LHCN-M2 (cell line): ENCODE measurements around the gene DHX9. TPM values are rescaled to one million over a fixed set of nuclear protein-coding genes. Genes with fewer than 3 reads are reported as not detected.
A peak's percentile ranks its signal among the peaks of the same experiment; 100 is the strongest.

Experiments used
- DNase-seq: peaks from one replicate; pipeline ENCODE4 v3.0.0-alpha.2; 2012; ENCODE audit warnings: low read depth
- polyA plus RNA-seq: library from polyadenylated mRNA; unstranded; fragments of >200 nt; gene quantifications from one replicate; pipeline ENCODE4 v1.2.1, GENCODE V29; 2012; ENCODE audit warnings: missing spikeins
- total RNA-seq: library from RNA; depleted of rRNA; stranded (reverse); fragments of >200 nt; gene quantifications from 2 replicates; pipeline ENCODE4 v1.2.3, GENCODE V29; 2014; rRNA removed

The DHX9 gene
- total RNA-seq = 152 and 166 TPM in 2 replicates
- polyA plus RNA-seq = 76.2 TPM

DNA sequence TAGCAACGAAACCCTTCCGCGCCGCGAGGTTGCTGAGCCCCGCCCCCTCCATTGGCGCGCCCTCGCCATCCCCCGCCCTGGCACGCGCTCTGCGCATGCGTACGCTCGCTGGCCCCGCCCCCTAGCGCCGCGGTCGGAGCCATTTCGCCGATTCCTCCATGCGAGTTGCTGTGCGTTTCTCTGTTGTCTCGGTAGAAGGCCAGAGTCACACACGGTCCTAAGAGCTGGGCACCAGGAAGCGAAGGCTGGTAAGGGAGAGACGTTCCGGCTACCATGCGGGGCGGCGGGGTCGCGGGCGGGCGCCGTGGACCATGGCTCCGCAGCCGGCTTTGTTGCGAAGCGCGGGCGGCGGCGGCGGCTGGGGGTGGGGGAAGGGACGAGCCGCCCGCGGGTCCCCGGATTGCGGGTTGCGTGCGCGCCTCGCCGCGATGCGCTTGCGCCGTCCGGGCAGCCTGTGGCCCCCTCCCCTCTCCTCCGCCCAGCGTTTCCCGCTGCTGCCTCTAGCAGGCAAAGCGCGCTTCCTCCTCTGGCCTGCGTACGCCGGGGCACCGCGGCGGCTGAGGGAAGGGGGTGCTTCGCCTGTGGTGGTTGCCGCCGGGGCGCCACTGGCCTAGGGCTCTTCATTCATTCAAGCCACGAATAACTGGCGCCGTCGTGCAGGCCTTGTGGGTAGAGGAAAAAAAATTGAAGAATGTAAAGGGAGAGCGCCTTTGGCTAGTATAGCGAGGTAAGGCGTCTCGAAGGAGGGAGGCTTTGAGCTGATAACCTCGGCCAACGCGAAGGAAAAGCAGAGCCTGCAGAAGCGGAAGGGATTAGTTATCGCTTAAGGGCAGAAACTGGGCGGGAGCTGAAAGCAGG lies at the start of gene DHX9:
DHX9 (plus strand) TSS at position 139 of the 858 bp plus-strand sequence. CDS start 3,220 bp downstream, outside the sequence.
- DNase-seq = peak; percentile 85

GRCh38 chr1:182791281-182792179 lies 47.6 kb upstream of the DHX9 start:
- DNase-seq = no peak

DNA sequence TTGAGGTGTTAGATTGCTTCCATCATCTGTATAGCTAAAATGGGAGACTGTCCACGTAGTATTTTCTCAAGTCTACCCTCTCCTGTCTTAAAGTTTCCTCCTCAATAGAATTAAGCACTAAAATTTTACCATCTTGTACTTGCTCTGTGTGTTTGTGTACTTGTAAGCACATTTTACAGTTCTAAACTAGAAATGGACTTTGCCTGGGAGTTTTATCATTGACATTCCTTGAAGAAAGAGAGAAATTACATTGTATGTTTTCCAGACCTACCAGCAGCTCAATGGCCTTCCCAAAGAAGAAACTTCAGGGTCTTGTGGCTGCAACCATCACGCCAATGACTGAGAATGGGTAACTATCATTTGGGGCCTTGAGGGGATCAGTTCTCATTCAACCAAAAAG lies 45.1 kb upstream of the DHX9 start:
- no peak for DNase-seq

- DNase-seq = no peak
Observed at GRCh38 chr1:182794676-182795201, 44.4 kb upstream of the DHX9 start.

- DNase-seq = peak; percentile 19
Observed at GRCh38 chr1:182795563-182796228, 43.5 kb upstream of the DHX9 start.

DNA sequence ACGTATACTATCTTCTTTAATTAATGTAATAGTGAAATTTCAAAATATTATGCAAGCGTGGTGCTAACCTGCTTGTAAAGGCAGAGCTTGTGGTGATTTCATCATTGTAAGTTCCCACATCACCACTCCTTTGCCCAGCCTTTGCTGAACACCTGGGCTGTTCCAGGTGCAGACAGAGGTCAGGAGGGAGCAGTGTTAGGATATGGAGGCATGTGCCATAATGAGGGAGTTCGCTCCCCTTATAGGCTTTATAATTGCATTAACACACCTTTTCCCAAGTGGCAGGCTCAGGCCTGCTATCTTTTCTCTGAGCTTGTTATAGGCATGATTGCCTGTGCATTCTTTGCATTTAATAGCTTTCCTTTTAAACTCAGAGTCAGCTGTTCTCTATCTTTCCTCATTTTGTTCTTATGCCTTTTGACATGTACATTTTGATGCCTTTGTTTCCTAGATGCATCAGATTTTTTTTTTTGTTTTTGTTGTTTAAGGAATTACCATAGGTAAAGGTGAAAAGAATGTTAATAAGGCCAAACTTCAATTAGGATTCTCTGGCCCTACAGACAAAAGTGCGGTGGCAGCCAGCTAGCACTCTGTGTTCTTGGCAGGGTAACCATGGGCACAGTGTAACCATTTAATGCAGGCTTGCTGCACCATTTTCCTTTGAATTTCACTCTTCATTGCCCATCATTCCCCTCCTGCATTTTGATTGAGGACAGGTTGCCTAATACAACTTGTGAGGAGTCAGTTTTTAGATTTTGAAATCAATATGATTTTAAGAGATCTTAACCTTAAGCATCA lies 36.9 kb upstream of the DHX9 start:
- no peak for DNase-seq

DNA sequence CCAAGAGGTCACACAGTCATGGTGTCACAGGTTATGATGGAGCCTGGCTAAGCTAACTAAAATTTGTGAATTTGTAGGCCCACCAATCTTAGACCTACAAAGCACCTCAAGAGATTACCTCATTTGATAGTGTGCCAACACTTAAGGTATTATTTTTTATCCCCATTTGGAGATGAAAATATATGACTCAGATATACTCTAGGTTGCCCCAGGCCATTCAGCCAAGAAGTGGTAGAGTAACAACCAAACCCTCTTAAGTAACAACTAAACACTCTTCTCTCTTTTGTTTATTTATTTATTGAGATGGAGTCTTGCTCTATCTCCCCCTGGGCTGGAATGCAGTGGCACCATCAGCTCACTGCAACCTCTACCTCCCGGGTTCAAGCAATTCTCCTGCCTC lies 35.3 kb upstream of the DHX9 start:
- DNase-seq = no peak

DNA sequence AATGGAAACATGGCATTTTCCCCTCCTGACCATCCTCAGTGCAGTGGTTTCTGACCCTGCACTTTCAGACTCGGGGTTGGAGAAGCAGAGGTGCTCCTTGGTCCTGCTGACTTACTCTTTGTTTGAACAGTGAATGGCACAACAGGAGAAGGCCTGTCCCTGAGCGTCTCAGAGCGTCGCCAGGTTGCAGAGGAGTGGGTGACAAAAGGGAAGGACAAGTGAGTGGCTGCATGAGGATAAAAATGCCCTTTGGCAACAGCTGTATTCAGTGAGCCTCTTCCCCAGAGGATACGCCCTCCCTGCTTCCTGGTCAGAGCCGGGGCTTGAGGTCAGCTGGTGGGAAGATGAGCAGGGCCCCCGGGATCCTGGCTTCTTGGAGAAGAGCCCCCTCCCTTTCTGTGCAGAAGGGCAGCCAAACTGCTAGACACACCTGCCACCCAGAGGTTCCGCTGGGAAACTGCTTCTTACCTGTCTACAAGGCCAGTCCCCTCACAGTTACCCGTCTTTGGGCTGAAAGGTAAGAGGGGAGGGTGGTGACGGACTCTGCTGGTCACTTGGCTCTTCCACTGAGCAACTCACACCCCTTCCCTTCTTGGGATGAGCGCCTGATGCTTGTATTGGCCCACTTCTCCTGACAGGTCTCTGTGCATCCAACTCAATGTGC lies 33.0 kb upstream of the DHX9 start:
- DNase-seq = no peak

DNA sequence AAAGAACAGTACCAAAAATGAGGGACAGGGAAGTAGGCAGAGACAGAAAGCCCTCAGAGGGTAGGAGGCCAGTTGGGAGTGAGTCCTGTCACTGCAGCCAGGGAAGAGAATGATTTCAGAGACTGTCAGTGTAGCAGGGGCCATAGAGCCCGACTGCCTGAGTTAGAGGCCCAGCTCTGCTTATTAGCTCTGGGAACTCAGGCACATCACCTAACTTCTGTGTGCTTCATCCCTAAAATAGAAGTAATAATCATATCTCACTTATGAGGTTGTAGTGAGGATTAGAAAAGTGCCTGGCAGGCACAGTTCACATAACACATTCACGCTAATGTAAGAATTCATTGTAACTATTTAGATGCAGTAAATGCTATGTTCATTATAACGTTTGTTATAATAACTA lies 31.2 kb upstream of the DHX9 start:
- DNase-seq = no peak

DNA sequence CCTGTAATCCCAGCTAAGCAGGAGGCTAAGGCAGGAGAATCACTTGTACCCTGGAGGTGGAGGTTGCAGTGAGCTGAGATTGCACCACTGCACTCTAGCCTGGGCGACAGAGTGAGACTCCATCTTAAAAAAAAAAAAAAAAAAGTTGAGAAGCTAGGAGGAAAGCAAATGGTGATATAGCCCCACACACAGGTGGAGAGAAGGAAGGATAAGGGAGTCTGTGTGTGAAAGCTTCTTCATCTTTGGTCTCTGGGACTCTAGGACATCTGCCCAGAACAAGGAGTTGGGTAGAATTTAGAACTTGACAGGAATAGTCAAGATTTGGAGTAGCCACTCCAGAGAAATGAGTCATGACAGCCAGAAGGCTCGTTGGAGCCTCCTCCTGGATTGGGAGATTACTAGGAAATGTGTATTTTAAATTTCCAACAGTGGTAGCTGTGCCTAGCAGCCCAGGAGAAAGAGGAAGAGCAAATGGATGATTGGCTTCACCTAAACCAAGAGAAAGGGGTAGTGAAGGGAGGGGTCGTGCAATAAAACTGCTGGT lies 29.7 kb upstream of the DHX9 start:
- DNase-seq = peak; percentile 22

DNA sequence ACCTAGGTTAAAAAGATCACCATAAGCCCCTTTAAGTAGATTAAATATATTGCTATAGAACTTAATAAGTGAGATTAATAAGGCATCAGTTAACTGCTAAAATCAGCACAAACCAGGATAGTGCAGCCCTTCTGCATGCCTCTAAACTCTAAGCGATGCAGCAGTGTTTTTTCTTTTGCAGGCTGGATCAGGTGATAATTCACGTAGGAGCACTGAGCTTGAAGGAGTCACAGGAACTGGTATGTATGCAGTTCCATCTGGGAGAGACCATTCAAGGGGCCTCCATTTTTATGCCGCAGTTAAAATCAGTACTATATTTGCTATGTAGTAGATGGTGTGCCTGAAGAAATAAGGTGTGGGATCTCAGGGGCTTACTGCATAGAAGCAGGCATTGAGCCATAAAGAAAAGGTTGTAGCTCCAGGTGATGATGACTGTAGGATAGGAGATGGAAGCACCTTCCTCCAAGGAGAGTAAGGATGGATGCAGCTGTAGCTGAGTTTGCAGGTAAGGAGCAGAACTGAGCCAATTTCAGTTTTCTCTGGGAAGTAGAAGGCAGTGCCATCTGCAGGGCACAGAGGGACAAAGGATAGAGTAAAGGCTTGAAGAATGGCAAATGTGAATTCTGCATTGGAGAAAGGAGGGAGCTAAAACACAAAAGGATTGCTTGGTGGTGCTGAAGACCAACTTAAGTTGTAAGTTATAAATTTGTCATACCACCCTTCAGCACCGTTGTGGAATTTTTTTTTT lies 27.0 kb upstream of the DHX9 start:
- no peak for DNase-seq

DNA sequence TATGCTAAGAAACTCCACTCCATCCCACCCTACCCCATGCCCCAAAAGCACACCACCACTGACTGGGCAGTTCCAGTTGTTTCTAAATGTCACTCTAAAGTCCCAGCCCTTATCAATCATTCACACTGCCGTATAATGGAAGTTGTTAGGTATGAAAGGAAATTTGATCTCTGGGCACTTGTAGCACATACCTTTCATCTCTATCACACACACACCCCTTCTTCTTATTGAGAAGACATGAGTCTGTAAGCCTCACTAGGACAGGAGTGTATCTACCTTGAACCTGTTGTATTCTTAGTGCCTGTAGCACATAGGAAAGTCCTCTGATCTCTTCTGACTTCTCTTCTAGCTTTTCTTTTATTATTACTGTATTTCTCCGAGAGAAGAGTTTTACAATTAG lies 22.3 kb upstream of the DHX9 start:
- DNase-seq = no peak

- no peak for DNase-seq
Observed at GRCh38 chr1:182817802-182818201, 21.3 kb upstream of the DHX9 start.

- DNase-seq = no peak
Observed at GRCh38 chr1:182823220-182823619, 15.9 kb upstream of the DHX9 start.

DNA sequence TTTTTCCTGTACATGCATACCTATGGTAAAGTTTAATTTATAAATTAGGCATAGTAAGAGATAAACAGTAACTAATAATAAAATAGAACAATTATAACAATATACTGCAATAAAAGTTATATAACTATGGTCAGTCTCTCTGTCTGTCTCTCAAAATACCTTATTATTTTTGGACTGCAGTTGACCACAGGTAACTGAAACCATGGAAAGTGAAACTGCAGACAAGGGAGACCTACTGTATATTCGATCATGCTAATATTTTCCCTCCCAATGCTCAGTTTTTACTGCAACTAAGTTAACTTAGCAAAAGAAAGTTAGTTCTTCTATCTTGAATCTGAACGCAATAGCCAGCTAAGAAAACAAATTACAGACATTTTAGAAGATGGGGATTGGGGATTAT lies 12.3 kb upstream of the DHX9 start:
- DNase-seq = no peak

GRCh38 chr1:182829285-182829932 lies 9.7 kb upstream of the DHX9 start:
- no peak for DNase-seq

GRCh38 chr1:182833271-182833670 lies 5.9 kb upstream of the DHX9 start:
- DNase-seq = peak; percentile 43

DNA sequence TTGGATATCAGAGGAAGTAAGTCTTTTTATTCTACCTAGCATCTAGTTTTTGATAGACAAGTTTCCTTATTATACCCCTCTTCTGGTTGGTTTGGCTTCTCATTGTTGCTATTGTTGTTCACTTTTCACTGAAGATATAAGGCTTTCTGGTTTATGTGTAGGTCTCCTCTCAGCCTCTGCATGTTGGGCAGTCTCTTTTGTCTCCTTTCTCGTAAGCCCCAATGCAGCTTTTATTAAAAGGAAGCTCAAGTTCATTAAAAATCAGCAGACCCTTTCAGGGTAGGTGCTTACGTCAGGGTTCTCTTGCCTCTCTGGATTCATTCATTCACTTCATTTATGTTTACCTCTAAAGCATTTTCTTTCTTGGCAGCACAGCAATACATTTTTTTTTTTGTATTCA lies 4.8 kb upstream of the DHX9 start:
- no peak for DNase-seq

GRCh38 chr1:182835806-182836205 lies 3.3 kb upstream of the DHX9 start:
- DNase-seq = no peak
